ENCODE results near the gene PDE4B. TPM values are rescaled to one million over a fixed set of nuclear protein-coding genes. Genes with fewer than 3 reads are reported as not detected.
A peak's percentile ranks its signal among the peaks of the same experiment; 100 is the strongest.

Gene PDE4B
- total RNA-seq, 1 donor from 2014 or later = 0.57 TPM

- Mint-ChIP-seq H3K27me3 (ENCODE audit: low read depth) (no peaks in the 10 kb centered on the region), H3K9me3 (ENCODE audit: low read depth) (no peaks in the 10 kb centered on the region), H3K4me3 (ENCODE audit: unreplicated experiment) (no peak overlapping the region), H3K36me3 (ENCODE audit: low read depth) (no peaks in the 10 kb centered on the region), H3K4me1 (ENCODE audit: low read depth) (peaks cover 24% of the 10 kb centered on the region), H3K27ac (ENCODE audit: unreplicated experiment) (no peak overlapping the region)
- TF ChIP-seq, protein P1, sequence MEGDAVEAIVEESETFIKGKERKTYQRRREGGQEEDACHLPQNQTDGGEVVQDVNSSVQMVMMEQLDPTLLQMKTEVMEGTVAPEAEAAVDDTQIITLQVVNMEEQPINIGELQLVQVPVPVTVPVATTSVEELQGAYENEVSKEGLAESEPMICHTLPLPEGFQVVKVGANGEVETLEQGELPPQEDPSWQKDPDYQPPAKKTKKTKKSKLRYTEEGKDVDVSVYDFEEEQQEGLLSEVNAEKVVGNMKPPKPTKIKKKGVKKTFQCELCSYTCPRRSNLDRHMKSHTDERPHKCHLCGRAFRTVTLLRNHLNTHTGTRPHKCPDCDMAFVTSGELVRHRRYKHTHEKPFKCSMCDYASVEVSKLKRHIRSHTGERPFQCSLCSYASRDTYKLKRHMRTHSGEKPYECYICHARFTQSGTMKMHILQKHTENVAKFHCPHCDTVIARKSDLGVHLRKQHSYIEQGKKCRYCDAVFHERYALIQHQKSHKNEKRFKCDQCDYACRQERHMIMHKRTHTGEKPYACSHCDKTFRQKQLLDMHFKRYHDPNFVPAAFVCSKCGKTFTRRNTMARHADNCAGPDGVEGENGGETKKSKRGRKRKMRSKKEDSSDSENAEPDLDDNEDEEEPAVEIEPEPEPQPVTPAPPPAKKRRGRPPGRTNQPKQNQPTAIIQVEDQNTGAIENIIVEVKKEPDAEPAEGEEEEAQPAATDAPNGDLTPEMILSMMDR (IDR thresholded peaks at IDR 0.05) = peak; percentile 100
- peak; percentile 90 for DNase-seq (ENCODE audit: low spot score)
Measured at GRCh38 chr1:66242646-66243547, 450.2 kb downstream of the PDE4B start.

DNA sequence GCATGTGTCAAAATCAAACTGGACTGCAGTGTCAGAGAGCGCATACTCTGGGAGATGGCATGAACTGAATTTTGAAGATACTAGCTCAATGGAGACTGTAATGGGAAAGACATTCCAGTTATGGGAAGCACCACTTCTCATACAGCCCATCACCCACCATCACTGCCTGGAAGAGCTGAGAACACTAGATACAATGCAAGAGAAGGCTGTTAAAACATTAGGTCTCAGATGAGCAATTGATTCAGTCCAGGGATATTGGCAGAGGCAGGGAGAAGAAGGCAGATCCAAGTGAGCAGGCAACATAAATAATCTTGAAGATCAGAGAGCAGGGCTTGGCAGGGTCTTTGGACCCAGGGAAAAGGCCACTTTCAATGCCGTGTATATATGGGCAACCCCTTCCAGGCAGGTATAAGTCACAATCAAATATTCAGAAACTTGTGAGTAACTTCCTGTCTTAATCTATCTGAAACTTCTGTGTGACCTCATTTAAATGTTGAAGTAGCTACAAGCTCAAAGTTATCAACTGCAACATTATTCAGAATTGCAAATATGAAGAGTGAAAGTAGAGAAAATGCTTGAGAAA is 450.9 kb downstream of the PDE4B start:
- peaks cover 25% of the 10 kb centered on the region for H3K4me1 Mint-ChIP-seq (ENCODE audit: low read depth)
- TF ChIP-seq, protein P1 (IDR thresholded peaks at IDR 0.05) = no peak
- no peaks in the 10 kb centered on the region for H3K27me3 Mint-ChIP-seq (ENCODE audit: low read depth)
- DNase-seq (ENCODE audit: low spot score) = no peak
- H3K27ac Mint-ChIP-seq (ENCODE audit: unreplicated experiment) = no peak overlapping the region
- H3K36me3 Mint-ChIP-seq (ENCODE audit: low read depth) = no peaks in the 10 kb centered on the region
- no peak overlapping the region for H3K4me3 Mint-ChIP-seq (ENCODE audit: unreplicated experiment)
- H3K9me3 Mint-ChIP-seq (ENCODE audit: low read depth) = no peaks in the 10 kb centered on the region

DNA sequence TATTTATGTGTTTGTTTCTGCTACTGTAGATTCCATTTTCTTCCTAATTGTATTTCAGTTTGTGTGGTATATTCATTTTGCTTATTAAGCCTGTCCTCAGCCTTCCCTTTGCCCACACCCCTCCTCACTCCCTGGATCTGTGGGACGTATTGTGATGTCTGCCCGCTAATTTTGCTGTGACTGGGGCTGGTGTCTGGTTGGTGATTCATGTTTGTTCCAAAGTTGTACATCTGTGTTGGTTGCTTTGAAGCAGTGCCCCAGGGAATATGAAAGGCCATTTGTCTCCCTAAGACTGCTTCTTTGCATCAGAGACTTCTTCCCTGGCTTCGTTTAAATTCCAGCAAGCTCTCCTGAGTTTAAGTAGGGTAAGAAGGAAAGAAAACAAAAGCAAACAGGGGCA is 451.7 kb downstream of the PDE4B start:
- Mint-ChIP-seq H3K27ac (ENCODE audit: unreplicated experiment) (no peak overlapping the region), H3K4me1 (ENCODE audit: low read depth) (peaks cover 25% of the 10 kb centered on the region), H3K9me3 (ENCODE audit: low read depth) (no peaks in the 10 kb centered on the region), H3K27me3 (ENCODE audit: low read depth) (no peaks in the 10 kb centered on the region), H3K36me3 (ENCODE audit: low read depth) (no peaks in the 10 kb centered on the region), H3K4me3 (ENCODE audit: unreplicated experiment) (no peak overlapping the region)
- TF ChIP-seq, protein P1 (IDR thresholded peaks at IDR 0.05) = no peak
- no peak for DNase-seq (ENCODE audit: low spot score)

- peaks cover 25% of the 10 kb centered on the region for H3K4me1 Mint-ChIP-seq (ENCODE audit: low read depth)
- H3K27me3 Mint-ChIP-seq (ENCODE audit: low read depth) = no peaks in the 10 kb centered on the region
- no peaks in the 10 kb centered on the region for H3K36me3 Mint-ChIP-seq (ENCODE audit: low read depth)
- TF ChIP-seq, protein P1 (IDR thresholded peaks at IDR 0.05) = no peak
- H3K27ac Mint-ChIP-seq (ENCODE audit: unreplicated experiment) = no peak overlapping the region
- H3K9me3 Mint-ChIP-seq (ENCODE audit: low read depth) = no peaks in the 10 kb centered on the region
- H3K4me3 Mint-ChIP-seq (ENCODE audit: unreplicated experiment) = no peak overlapping the region
- no peak for DNase-seq (ENCODE audit: low spot score)
Measured at GRCh38 chr1:66245691-66246090, 453.0 kb downstream of the PDE4B start.

DNA sequence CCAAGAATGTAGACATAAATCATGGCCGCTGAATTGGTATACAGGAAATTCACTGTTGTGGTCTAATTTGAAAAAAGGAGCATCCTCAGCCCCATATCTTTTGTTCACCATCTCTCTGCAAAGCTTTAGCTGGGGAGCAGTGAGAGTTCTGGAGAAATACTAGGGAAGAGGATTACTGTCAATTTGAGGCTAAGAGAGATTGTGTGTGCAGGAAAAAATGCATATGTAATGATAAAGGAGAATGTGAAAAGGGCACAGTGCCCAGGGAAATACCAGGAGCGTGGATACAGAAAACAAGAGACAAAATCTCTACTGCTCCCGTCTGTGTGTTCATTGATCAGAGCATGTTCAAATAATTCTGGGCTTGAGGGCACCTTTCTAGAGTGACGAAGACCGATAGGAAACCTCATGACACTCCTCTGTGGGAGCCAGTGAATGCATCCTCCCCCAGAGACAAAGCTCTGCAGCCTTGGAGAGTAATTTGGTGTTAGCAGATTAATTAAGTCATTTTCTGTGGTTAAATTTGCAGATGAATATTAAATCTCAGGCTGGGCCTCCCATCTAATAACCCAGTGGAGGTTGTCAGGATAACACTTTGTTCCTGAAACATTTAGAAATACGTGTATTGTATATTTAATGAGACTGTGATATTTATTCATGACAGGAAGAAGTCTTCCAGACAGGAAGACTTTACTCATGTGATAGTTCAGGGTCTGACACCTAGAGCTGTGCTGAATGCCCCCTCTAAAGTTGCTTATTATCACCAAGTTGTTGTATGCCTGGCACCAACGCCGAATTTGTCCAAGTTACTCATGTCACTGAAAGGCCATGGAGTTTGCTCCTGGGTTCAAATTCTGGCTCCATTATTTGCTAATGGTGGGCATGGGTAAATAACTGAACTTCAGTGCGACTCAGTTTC is 453.9 kb downstream of the PDE4B start:
- Mint-ChIP-seq H3K36me3 (ENCODE audit: low read depth) (no peaks in the 10 kb centered on the region), H3K4me1 (ENCODE audit: low read depth) (peaks cover 22% of the 10 kb centered on the region), H3K27ac (ENCODE audit: unreplicated experiment) (no peak overlapping the region), H3K27me3 (ENCODE audit: low read depth) (no peaks in the 10 kb centered on the region), H3K4me3 (ENCODE audit: unreplicated experiment) (no peak overlapping the region), H3K9me3 (ENCODE audit: low read depth) (no peaks in the 10 kb centered on the region)
- TF ChIP-seq, protein P1 (IDR thresholded peaks at IDR 0.05) = no peak
- no peak for DNase-seq (ENCODE audit: low spot score)
